SK-N-SH (cell line): Measurements from ENCODE around the gene DCDC1. TPM values are rescaled to one million over a fixed set of nuclear protein-coding genes. Genes with fewer than 3 reads are reported as not detected.

ENCODE experiments used
- CTCF ChIA-PET: fragments of 300-600, 350-600 bp; formaldehyde crosslinking; extraction: SDS; loops from one replicate; lab custom pipeline; 2021; lab: Yijun Ruan, JAX
- POLR2A ChIA-PET: fragments of 350-600 bp; sonication (Branson Sonifier 250); formaldehyde crosslinking; extraction: SDS; loops from one replicate; lab custom pipeline; 2020; ENCODE audit warnings: antibody characterized with exemption, inconsistent platforms; lab: Yijun Ruan, JAX
- DNase-seq: peaks from one replicate; pipeline ENCODE4 v3.0.0; 2012
- H2AFZ ChIP-seq: fragments of 200-600 bp; sonication (generic); 2 replicates; pipeline ENCODE4 v1.8.1; 2016; ENCODE audit warnings: antibody characterized with exemption, mild to moderate bottlenecking, low read depth
- H3F3A ChIP-seq: fragments of 200-600 bp; sonication (generic); replicated peaks from 2 replicates; pipeline ENCODE3; 2016; ENCODE audit warnings: antibody characterized with exemption, mild to moderate bottlenecking; ENCODE audit not compliant: insufficient read depth
- H3K27ac ChIP-seq, 2 experiments: fragments of 200-500 bp in 1 of 2; fragments of 200-600 bp in 1 of 2; sonication (Bioruptor generic) in 1 of 2; sonication (generic), shearing (Covaris generic) in 1 of 2; 2 replicates each; pipeline versions ENCODE4 v1.5.1 to v1.6.1; 2014 to 2016; ENCODE audit warnings: low read depth in 2 of 2, inconsistent platforms in 1 of 2, low read length in 1 of 2, mild to moderate bottlenecking in 1 of 2, mixed read lengths in 1 of 2
- H3K27me3 ChIP-seq: fragments of 200-600 bp; sonication (generic), shearing (Covaris generic); 2 replicates; pipeline ENCODE4 v1.6.1; 2016; ENCODE audit warnings: mixed run types; ENCODE audit not compliant: insufficient read depth
- H3K36me3 ChIP-seq, 2 experiments: fragments of 200-500 bp in 1 of 2; fragments of 200-600 bp in 1 of 2; sonication (Bioruptor generic) in 1 of 2; sonication (generic) in 1 of 2; replicated peaks in 1 of 2; 2 replicates each; pipeline versions ENCODE3 to v1.5.1; 2014 to 2016; ENCODE audit warnings: low read length in 1 of 2, mild to moderate bottlenecking in 1 of 2; ENCODE audit not compliant: insufficient read depth in 2 of 2, control insufficient read depth in 1 of 2
- H3K4me1 ChIP-seq, 2 experiments: fragments of 200-500 bp in 1 of 2; fragments of 200-600 bp in 1 of 2; sonication (Bioruptor generic) in 1 of 2; sonication (generic), shearing (Covaris generic) in 1 of 2; 2 replicates each; pipeline versions ENCODE4 v1.5.1 to v1.6.1; 2014 to 2016; ENCODE audit warnings: low read depth in 1 of 2, low read length in 1 of 2, mixed run types in 1 of 2; ENCODE audit not compliant: insufficient read depth in 2 of 2, control insufficient read depth in 1 of 2
- H3K4me2 ChIP-seq: fragments of 200-600 bp; sonication (generic), shearing (Covaris generic); 2 replicates; pipeline ENCODE4 v1.6.1; 2017; ENCODE audit warnings: mixed run types
- H3K4me3 ChIP-seq, 2 experiments: fragments of 200-500 bp in 1 of 2; fragments of 200-600 bp in 1 of 2; sonication (Bioruptor generic) in 1 of 2; sonication (generic), shearing (Covaris generic) in 1 of 2; 2 replicates each; pipeline versions ENCODE4 v1.5.1 to v1.8.1; 2014 to 2016; ENCODE audit warnings: low read depth in 2 of 2, inconsistent platforms in 1 of 2, low read length in 1 of 2, mild to moderate bottlenecking in 1 of 2, mixed read lengths in 1 of 2, moderate library complexity in 1 of 2
- H3K79me2 ChIP-seq: fragments of 200-600 bp; sonication (generic); 2 replicates; pipeline ENCODE4 v1.8.1; 2017; ENCODE audit warnings: mild to moderate bottlenecking; ENCODE audit not compliant: insufficient read depth
- H3K9ac ChIP-seq: fragments of 200-600 bp; sonication (generic); 2 replicates; pipeline ENCODE4 v1.6.1; 2017; ENCODE audit warnings: mixed run types
- H3K9me2 ChIP-seq: fragments of 200-600 bp; sonication (generic); 2 replicates; pipeline ENCODE4 v1.6.1; 2017; ENCODE audit warnings: mixed run types
- H3K9me3 ChIP-seq: fragments of 200-600 bp; sonication (generic); 2 replicates; pipeline ENCODE4 v1.6.1; 2017; ENCODE audit warnings: mixed run types, mild to moderate bottlenecking, moderate library complexity
- H4K20me1 ChIP-seq: fragments of 200-600 bp; sonication (generic); 2 replicates; pipeline ENCODE4 v1.6.1; 2017; ENCODE audit warnings: mild to moderate bottlenecking, mixed run types; ENCODE audit not compliant: insufficient read depth
- FOXJ3 ChIP-seq: sonication (generic); formaldehyde crosslinking; IDR thresholded peaks from 2 replicates; pipeline ENCODE4 v1.5.1; 2020; ENCODE audit warnings: mild to moderate bottlenecking, missing genetic modification reagents
- FOXM1 ChIP-seq: IDR thresholded peaks from 2 replicates; pipeline ENCODE4 v1.4.0; 2012; ENCODE audit warnings: low read depth, mild to moderate bottlenecking
- GATA2 ChIP-seq: sonication (generic); formaldehyde crosslinking; IDR thresholded peaks from 2 replicates; pipeline ENCODE4 v1.5.0; 2020; ENCODE audit warnings: mild to moderate bottlenecking, missing genetic modification reagents
- MEF2A ChIP-seq: IDR thresholded peaks from 2 replicates; pipeline ENCODE4 v1.4.0; 2012; ENCODE audit warnings: low read depth, borderline replicate concordance
- POLR2AphosphoS5 ChIP-seq: IDR thresholded peaks from 2 replicates; pipeline ENCODE4 v1.6.1; 2012; ENCODE audit warnings: low read depth, low read length
- RAD21 ChIP-seq: IDR thresholded peaks from 2 replicates; pipeline ENCODE4 v1.6.1; 2012; ENCODE audit warnings: mild to moderate bottlenecking, low read length
- RCOR1 ChIP-seq: fragments of 150-350 bp; IDR thresholded peaks from 2 replicates; pipeline ENCODE4 v1.6.1; 2017; ENCODE audit warnings: antibody characterized with exemption, low read length
- RXRA ChIP-seq: IDR thresholded peaks from 2 replicates; pipeline ENCODE4 v1.4.0; 2012; ENCODE audit warnings: low read depth, mild to moderate bottlenecking, borderline replicate concordance
- SIN3A ChIP-seq: IDR thresholded peaks from 2 replicates; pipeline ENCODE4 v1.6.1; 2012; ENCODE audit warnings: low read depth, mild to moderate bottlenecking, low read length, moderate library complexity, borderline replicate concordance
- SMC3 ChIP-seq: IDR thresholded peaks from 2 replicates; pipeline ENCODE4 v1.6.1; 2012; ENCODE audit warnings: low read depth, low read length, improper control_type of control experiment
- TAF1 ChIP-seq: IDR thresholded peaks from 2 replicates; pipeline ENCODE4 v1.6.1; 2012; ENCODE audit warnings: low read depth, mild to moderate bottlenecking, low read length, moderate library complexity, borderline replicate concordance
- WGBS: methylation state at CpG from one replicate; pipeline ENCODE4 v1.1.6; 2017; ENCODE audit warnings: low lambda C conversion rate; 5-methylcytosine and 5-hydroxymethylcytosine counted together
- polyA plus RNA-seq, 3 experiments: library from polyadenylated mRNA; depleted of rRNA; stranded (reverse); fragments of >200 nt; gene quantifications; 2 replicates each; pipeline ENCODE4 v1.2.3, GENCODE V29; 2012
- TF ChIP-seq, protein P1 (sequence below): IDR thresholded peaks from 2 replicates; pipeline ENCODE4 v1.6.1; 2012; ENCODE audit warnings: mild to moderate bottlenecking, low read depth, low read length, moderate library complexity
- TF ChIP-seq, protein P2 (sequence below): IDR thresholded peaks from 2 replicates; pipeline ENCODE4 v1.4.0; 2012; ENCODE audit warnings: low read depth
- TF ChIP-seq, protein P3 (sequence below): IDR thresholded peaks from 2 replicates; pipeline ENCODE4 v1.4.0; 2012; ENCODE audit warnings: low read depth, borderline replicate concordance
- TF ChIP-seq, protein P4 (sequence below): fragments of 200-600 bp; sonication (generic); IDR thresholded peaks from 2 replicates; pipeline ENCODE4 v1.6.1; 2017; ENCODE audit warnings: antibody characterized with exemption, mild to moderate bottlenecking, moderate library complexity

DCDC1 gene
- polyA plus RNA-seq, 1 of the 3 experiments (the other 2 are of a cell fraction): 0.12 TPM

DNA sequence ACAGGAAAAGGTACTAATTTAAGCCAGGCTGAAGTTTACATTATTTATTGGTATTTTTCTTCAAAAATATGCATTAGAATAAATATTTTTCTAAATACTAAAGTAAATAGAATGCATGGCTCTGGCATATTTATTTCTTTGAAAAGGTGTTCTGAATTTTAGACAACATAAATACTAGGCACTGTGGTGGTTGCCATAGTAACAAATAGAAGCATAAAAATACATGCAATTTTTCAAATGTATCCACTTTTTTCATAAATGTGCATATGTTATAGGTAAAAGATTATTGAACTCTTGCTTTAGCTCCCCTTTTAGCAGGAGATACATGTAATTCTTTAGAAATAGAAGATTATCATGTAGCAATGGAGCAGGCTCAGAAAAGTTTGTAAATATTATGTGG, 18.4 kb downstream of the DCDC1 start:
- no peaks in the 10 kb centered on the region for H3K9me3 ChIP-seq
- H3K27ac ChIP-seq: no peak overlapping the region
- H3K36me3 ChIP-seq: no peaks in the 10 kb centered on the region
- H3F3A ChIP-seq: no peaks in the 10 kb centered on the region
- H4K20me1 ChIP-seq: no peaks in the 10 kb centered on the region
- POLR2A ChIA-PET: no interaction called here
- H3K4me1 ChIP-seq: no peaks in the 10 kb centered on the region
- no peak for DNase-seq
- no peak overlapping the region for H3K9ac ChIP-seq
- H3K79me2 ChIP-seq: no peaks in the 10 kb centered on the region; the same call in 1 of the 2 replicates
- H3K4me3 ChIP-seq: no peak overlapping the region
- H3K27me3 ChIP-seq: peaks cover 11% of the 10 kb centered on the region; the same call in 1 of the 2 replicates
- CTCF ChIA-PET: interaction anchor here (1.5 kb wide), 1 partner anchor 10 kb away, joined by 6 read pairs; no protein-coding TSS in a partner anchor
- no peaks in the 10 kb centered on the region for H3K9me2 ChIP-seq
- TF ChIP-seq SIN3A (no peak), RXRA (no peak), FOXM1 (no peak)
- TF ChIP-seq, protein P1, sequence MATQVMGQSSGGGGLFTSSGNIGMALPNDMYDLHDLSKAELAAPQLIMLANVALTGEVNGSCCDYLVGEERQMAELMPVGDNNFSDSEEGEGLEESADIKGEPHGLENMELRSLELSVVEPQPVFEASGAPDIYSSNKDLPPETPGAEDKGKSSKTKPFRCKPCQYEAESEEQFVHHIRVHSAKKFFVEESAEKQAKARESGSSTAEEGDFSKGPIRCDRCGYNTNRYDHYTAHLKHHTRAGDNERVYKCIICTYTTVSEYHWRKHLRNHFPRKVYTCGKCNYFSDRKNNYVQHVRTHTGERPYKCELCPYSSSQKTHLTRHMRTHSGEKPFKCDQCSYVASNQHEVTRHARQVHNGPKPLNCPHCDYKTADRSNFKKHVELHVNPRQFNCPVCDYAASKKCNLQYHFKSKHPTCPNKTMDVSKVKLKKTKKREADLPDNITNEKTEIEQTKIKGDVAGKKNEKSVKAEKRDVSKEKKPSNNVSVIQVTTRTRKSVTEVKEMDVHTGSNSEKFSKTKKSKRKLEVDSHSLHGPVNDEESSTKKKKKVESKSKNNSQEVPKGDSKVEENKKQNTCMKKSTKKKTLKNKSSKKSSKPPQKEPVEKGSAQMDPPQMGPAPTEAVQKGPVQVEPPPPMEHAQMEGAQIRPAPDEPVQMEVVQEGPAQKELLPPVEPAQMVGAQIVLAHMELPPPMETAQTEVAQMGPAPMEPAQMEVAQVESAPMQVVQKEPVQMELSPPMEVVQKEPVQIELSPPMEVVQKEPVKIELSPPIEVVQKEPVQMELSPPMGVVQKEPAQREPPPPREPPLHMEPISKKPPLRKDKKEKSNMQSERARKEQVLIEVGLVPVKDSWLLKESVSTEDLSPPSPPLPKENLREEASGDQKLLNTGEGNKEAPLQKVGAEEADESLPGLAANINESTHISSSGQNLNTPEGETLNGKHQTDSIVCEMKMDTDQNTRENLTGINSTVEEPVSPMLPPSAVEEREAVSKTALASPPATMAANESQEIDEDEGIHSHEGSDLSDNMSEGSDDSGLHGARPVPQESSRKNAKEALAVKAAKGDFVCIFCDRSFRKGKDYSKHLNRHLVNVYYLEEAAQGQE: no peak
- TF ChIP-seq, protein P2, sequence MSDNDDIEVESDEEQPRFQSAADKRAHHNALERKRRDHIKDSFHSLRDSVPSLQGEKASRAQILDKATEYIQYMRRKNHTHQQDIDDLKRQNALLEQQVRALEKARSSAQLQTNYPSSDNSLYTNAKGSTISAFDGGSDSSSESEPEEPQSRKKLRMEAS: no peak
- TF ChIP-seq, protein P3, sequence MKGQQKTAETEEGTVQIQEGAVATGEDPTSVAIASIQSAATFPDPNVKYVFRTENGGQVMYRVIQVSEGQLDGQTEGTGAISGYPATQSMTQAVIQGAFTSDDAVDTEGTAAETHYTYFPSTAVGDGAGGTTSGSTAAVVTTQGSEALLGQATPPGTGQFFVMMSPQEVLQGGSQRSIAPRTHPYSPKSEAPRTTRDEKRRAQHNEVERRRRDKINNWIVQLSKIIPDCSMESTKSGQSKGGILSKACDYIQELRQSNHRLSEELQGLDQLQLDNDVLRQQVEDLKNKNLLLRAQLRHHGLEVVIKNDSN: no peak
- no peak overlapping the region for H3K4me2 ChIP-seq
- no peak overlapping the region for H2AFZ ChIP-seq

DNA sequence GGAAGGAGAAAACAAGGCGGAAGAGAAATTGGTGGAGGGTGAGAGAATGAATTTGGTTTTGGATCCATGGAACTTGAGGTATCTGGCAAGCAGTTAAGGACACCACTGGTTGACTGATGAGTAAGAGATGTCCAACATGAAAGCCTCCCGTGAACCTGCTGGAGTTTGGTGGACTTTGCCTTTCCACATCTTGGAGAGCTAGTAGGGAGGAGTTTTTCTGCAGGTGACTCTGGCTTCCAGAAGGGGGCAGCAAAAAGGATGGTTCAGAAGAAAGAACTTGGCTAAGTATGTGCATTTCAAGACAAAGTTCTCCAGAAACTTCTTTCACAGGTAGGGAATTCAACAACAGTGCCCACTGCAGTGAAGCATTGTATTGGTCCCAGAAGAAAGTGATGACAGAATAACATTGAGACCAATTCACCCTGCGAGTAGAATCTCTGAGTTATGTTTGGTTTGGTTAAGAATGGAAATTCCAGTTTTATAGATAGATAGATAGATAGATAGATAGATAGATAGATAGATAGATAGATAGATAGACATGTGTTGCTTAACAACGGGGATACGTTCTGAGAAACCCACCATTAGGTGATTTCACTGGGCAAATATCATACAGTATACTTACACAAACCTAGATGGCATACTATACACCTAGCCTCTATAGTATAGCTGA, 28.5 kb downstream of the DCDC1 start:
- 23% methylated on average over 5 of the region's 5 CpGs for WGBS
- no peak overlapping the region for H3K9ac ChIP-seq
- ChIA-PET CTCF (interaction anchor here (1.0 to 2.4 kb wide), 14 partner anchors 9 to 666 kb away, joined by 3 to 16 read pairs (median 4); partner anchors contain the start of genes DCDC1 and DNAJC24), POLR2A (no interaction called here)
- no peak overlapping the region for H2AFZ ChIP-seq
- peak; percentile 12 for DNase-seq
- no peaks in the 10 kb centered on the region for H3K36me3 ChIP-seq
- no peaks in the 10 kb centered on the region for H3K9me3 ChIP-seq
- H3K27me3 ChIP-seq: no peaks in the 10 kb centered on the region
- H3K27ac ChIP-seq: no peak overlapping the region
- H3K4me1 ChIP-seq: no peaks in the 10 kb centered on the region
- H4K20me1 ChIP-seq: no peaks in the 10 kb centered on the region
- H3K4me3 ChIP-seq: no peak overlapping the region
- no peak for TF ChIP-seq GATA2 (CRISPR knock-in tag)
- no peak for TF ChIP-seq RCOR1
- no peak for TF ChIP-seq TAF1
- peak; percentile 42; the same call in 1 of the 2 replicates for TF ChIP-seq SMC3
- TF ChIP-seq FOXJ3: no peak
- TF ChIP-seq, protein P3: no peak
- peak; percentile 46; the same call in 1 of the 2 replicates for TF ChIP-seq RAD21
- TF ChIP-seq, protein P4, sequence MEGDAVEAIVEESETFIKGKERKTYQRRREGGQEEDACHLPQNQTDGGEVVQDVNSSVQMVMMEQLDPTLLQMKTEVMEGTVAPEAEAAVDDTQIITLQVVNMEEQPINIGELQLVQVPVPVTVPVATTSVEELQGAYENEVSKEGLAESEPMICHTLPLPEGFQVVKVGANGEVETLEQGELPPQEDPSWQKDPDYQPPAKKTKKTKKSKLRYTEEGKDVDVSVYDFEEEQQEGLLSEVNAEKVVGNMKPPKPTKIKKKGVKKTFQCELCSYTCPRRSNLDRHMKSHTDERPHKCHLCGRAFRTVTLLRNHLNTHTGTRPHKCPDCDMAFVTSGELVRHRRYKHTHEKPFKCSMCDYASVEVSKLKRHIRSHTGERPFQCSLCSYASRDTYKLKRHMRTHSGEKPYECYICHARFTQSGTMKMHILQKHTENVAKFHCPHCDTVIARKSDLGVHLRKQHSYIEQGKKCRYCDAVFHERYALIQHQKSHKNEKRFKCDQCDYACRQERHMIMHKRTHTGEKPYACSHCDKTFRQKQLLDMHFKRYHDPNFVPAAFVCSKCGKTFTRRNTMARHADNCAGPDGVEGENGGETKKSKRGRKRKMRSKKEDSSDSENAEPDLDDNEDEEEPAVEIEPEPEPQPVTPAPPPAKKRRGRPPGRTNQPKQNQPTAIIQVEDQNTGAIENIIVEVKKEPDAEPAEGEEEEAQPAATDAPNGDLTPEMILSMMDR: peak; percentile 66
- no peak for TF ChIP-seq POLR2AphosphoS5
- TF ChIP-seq MEF2A: no peak
- H3K79me2 ChIP-seq: no peaks in the 10 kb centered on the region
- no peaks in the 10 kb centered on the region for H3K9me2 ChIP-seq
- no peak overlapping the region for H3K4me2 ChIP-seq
- H3F3A ChIP-seq: no peaks in the 10 kb centered on the region
